MV-4-11 (cell line): Measurements from ENCODE around the gene FAM156A.
A peak's percentile ranks its signal among the peaks of the same experiment; 100 is the strongest.
"Not testable (repeated sequence)": the region's sequence is repeated elsewhere in the genome, so short reads cannot be mapped to it uniquely, and the experiment has no call there.

Experiments used
- DNase-seq: peaks from one replicate; lab custom pipeline; 2025; lab: John Stamatoyannopoulos, UW

FAM156A gene

GRCh38 chrX:52958113-52958959 lies at the start of gene FAM156A:
Gene FAM156A (minus strand): TSS chrX:52958518. CDS start chrX:52948588, 9,930 bp downstream.
- not testable (repeated sequence) for DNase-seq

- DNase-seq = no peak
These were observed 47.0 kb upstream of the FAM156A start for GRCh38 chrX:53005327-53005726.

- no peak for DNase-seq
These were observed 46.5 kb upstream of the FAM156A start for GRCh38 chrX:53004811-53005210.

GRCh38 chrX:53004038-53004437 lies 45.7 kb upstream of the FAM156A start:
- no peak for DNase-seq

GRCh38 chrX:53003111-53003510 lies 44.8 kb upstream of the FAM156A start:
- DNase-seq = no peak

GRCh38 chrX:53001958-53002357 lies 43.6 kb upstream of the FAM156A start:
- DNase-seq = no peak

- DNase-seq = no peak
These were observed 42.3 kb upstream of the FAM156A start for GRCh38 chrX:53000447-53001135.

GRCh38 chrX:52995987-52996331 lies 37.6 kb upstream of the FAM156A start:
- DNase-seq = no peak

- peak; percentile 94 for DNase-seq
These were observed 37.0 kb upstream of the FAM156A start for GRCh38 chrX:52995135-52995986.

- no peak for DNase-seq
These were observed 32.5 kb upstream of the FAM156A start for GRCh38 chrX:52990848-52991247.

- DNase-seq = peak; percentile 37
These were observed 31.8 kb upstream of the FAM156A start for GRCh38 chrX:52990011-52990631.

GRCh38 chrX:52988985-52989917 lies 30.9 kb upstream of the FAM156A start:
- DNase-seq = no peak

GRCh38 chrX:52983321-52984000 lies 25.1 kb upstream of the FAM156A start:
- DNase-seq = no peak

GRCh38 chrX:52979993-52980392 lies 21.7 kb upstream of the FAM156A start:
- DNase-seq = no peak

- DNase-seq = no peak
These were observed 21.2 kb upstream of the FAM156A start for GRCh38 chrX:52979568-52979967.

- DNase-seq = no peak
These were observed 19.6 kb upstream of the FAM156A start for GRCh38 chrX:52977953-52978352.

GRCh38 chrX:52975576-52975975 lies 17.3 kb upstream of the FAM156A start:
- not testable (repeated sequence) for DNase-seq

GRCh38 chrX:52974336-52974992 lies 16.1 kb upstream of the FAM156A start:
- not testable (repeated sequence) for DNase-seq

- not testable (repeated sequence) for DNase-seq
These were observed 9.6 kb upstream of the FAM156A start for GRCh38 chrX:52967922-52968321.
